HG02623 (cell line): Measurements from ENCODE around the gene ZNF467.

ENCODE experiments used
- ATAC-seq: cut with Tn5 transposase; IDR thresholded peaks from one replicate; pipeline ENCODE4 v1.9.1; 2021; ENCODE audit warnings: moderate library complexity; ENCODE audit not compliant: unreplicated experiment

Gene ZNF467, protein sequence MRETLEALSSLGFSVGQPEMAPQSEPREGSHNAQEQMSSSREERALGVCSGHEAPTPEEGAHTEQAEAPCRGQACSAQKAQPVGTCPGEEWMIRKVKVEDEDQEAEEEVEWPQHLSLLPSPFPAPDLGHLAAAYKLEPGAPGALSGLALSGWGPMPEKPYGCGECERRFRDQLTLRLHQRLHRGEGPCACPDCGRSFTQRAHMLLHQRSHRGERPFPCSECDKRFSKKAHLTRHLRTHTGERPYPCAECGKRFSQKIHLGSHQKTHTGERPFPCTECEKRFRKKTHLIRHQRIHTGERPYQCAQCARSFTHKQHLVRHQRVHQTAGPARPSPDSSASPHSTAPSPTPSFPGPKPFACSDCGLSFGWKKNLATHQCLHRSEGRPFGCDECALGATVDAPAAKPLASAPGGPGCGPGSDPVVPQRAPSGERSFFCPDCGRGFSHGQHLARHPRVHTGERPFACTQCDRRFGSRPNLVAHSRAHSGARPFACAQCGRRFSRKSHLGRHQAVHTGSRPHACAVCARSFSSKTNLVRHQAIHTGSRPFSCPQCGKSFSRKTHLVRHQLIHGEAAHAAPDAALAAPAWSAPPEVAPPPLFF

GRCh38 chr7:149773446-149774236 is at the start of gene ZNF467:
ZNF467 (minus strand) TSS chr7:149773588; CDS start chr7:149771032, 2,556 bp downstream.
- no peak for ATAC-seq

- ATAC-seq, result no peak
Observed at GRCh38 chr7:149822353-149822943, 49.1 kb upstream of the ZNF467 start.

- no peak for ATAC-seq
Observed at GRCh38 chr7:149821191-149822148, 48.1 kb upstream of the ZNF467 start.

DNA sequence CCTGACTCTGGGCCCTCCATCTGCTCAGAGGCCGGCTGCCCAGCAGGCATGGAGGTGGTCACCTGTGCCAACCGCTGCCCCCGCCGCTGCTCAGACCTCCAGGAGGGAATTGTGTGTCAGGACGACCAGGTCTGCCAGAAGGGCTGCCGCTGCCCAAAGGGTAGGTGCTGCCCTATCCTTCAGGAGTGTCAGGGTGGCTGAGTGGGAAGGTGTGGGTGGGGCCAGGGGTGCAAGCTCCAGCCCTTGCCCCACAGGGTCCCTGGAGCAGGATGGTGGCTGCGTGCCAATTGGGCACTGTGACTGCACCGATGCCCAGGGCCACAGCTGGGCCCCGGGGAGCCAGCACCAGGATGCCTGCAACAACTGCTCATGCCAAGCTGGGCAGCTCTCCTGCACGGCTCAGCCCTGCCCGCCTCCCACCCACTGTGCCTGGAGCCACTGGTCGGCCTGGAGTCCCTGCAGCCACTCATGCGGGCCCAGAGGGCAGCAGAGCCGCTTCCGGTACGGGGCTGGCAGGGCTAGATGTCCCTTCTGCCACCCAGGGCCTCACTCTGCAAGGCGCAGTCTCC is 47.3 kb upstream of the ZNF467 start:
- no peak for ATAC-seq

- no peak for ATAC-seq
Observed at GRCh38 chr7:149819961-149820340, 46.6 kb upstream of the ZNF467 start.

DNA sequence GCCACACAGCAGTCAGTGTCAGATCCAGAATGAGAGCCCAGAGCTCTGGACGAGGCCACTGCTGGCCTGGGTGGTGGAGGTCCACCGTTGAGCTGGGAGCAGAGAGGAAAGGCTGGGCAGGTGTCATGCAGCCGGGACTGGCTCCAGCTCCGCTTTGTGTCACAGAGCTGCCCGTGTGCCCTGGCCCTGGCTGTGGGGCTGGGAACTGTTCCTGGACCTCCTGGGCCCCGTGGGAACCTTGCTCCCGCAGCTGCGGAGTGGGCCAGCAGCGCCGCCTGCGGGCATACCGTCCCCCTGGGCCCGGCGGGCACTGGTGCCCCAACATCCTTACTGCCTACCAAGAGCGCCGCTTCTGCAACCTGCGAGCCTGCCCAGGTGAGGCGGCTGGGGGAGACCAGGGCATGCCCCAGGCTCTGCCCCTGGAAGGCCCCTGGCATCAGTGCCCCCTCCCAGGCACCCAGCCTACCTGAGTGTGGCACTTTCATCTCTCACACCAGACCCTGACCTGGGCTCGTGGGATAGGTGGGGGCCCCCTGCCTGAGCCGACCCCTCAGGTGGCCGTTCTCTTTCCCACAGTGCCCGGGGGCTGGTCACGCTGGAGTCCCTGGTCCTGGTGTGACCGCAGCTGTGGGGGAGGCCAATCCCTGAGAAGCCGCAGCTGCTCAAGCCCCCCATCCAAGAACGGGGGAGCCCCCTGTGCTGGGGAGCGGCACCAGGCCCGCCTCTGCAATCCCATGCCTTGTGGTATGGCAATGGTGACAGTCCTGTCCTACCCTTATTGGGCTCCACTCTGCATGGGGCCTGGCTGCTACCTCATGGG is 46.0 kb upstream of the ZNF467 start:
- ATAC-seq, result no peak

GRCh38 chr7:149818536-149818840 is 45.1 kb upstream of the ZNF467 start:
- no peak for ATAC-seq

GRCh38 chr7:149817836-149818535 is 44.6 kb upstream of the ZNF467 start:
- no peak for ATAC-seq

DNA sequence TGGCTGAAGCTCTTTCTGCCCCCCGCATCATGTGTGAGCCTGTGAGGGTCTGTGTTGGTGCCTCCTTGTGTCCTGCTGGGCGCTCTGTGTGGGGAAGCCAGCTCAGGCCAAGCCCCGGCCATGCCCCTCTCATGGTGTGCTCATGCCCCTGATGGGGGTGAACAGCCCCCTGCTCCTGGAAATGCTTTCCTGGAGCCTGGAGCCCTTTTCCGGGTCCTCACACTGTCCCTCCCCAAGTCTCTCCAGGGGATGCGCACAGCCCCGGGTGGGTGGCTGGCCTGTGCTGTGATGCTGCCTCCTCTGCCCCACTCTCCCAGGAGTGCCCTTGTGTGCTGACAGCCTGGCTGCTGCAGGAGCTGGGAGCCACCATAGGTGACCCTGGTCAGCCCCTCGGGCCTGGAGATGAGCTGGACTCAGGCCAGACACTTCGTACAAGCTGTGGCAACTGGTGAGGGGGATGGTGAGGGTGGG is 43.9 kb upstream of the ZNF467 start:
- ATAC-seq, result no peak

- no peak for ATAC-seq
Observed at GRCh38 chr7:149816794-149817193, 43.4 kb upstream of the ZNF467 start.

- no peak for ATAC-seq
Observed at GRCh38 chr7:149816267-149816751, 42.9 kb upstream of the ZNF467 start.

- ATAC-seq, result no peak
Observed at GRCh38 chr7:149815661-149816266, 42.4 kb upstream of the ZNF467 start.

- no peak for ATAC-seq
Observed at GRCh38 chr7:149815121-149815520, 41.7 kb upstream of the ZNF467 start.

DNA sequence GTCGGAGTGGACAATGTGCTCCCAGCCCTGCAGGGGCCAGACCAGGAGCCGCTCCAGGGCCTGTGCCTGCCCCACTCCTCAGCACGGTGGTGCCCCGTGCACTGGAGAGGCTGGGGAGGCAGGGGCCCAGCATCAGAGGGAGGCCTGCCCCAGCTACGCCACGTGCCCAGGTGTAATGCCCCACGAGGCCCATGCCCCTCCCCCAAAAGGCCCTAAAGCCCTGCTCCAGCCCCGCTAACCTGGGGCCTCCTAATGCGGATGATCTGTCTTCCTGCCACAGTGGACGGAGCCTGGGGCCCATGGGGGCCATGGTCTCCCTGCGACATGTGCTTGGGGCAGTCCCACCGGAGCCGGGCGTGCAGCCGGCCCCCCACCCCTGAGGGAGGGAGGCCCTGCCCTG is 41.1 kb upstream of the ZNF467 start:
- ATAC-seq, result no peak

- no peak for ATAC-seq
Observed at GRCh38 chr7:149813254-149814035, 40.1 kb upstream of the ZNF467 start.

GRCh38 chr7:149811831-149812490 is 38.6 kb upstream of the ZNF467 start:
- ATAC-seq, result no peak

GRCh38 chr7:149811221-149811620 is 37.8 kb upstream of the ZNF467 start:
- no peak for ATAC-seq
